PC-3 (cell line): Measurements from ENCODE around the gene RACK1. TPM values are rescaled to one million over a fixed set of nuclear protein-coding genes. Genes with fewer than 3 reads are reported as not detected.

Source experiments
- ATAC-seq: fragments of 200-7000 bp; cut with Tn5 transposase; 2 replicates; pipeline ENCODE4 v1.9.1; 2020; ENCODE audit warnings: mild to moderate bottlenecking, moderate library complexity
- BruUV-seq: library from RNA; stranded (reverse); fragments of 400-500 nt; replicated peaks from 2 replicates; lab custom pipeline; 2021; lab: Mats Ljungman, UMichigan
- CTCF ChIA-PET: fragments of 300-600 bp; sonication (Branson Sonifier 250); formaldehyde crosslinking; loops from one replicate; lab custom pipeline; 2022; ENCODE audit warnings: antibody characterized with exemption; lab: Charles Lee
- POLR2A ChIA-PET: fragments of 300-600 bp; sonication (Branson Sonifier 250); formaldehyde crosslinking; loops from one replicate; lab custom pipeline; 2022; ENCODE audit warnings: antibody characterized with exemption; ENCODE audit not compliant: unreplicated experiment; lab: Charles Lee
- DNase-seq: peaks from one replicate; pipeline ENCODE4 v3.0.0-alpha.2; 2015
- H2AFZ ChIP-seq: fragments of 300-600 bp; sonication (generic); 2 replicates; pipeline ENCODE4 v1.6.0; 2016; ENCODE audit warnings: antibody characterized with exemption, low read length
- H3F3A ChIP-seq: fragments of 300-600 bp; sonication (generic); one replicate; pipeline ENCODE4 v1.6.0; 2017; ENCODE audit warnings: antibody characterized with exemption, low read length, control low read depth, mild to moderate bottlenecking; ENCODE audit not compliant: unreplicated experiment
- H3K27ac ChIP-seq: fragments of 300-600 bp; sonication (generic); 2 replicates; pipeline ENCODE4 v1.5.1; 2016; ENCODE audit warnings: mild to moderate bottlenecking, low read length
- H3K27me3 ChIP-seq: fragments of 300-600 bp; sonication (generic); 2 replicates; pipeline ENCODE4 v1.6.1; 2016; ENCODE audit warnings: low read length, mixed read lengths
- H3K36me3 ChIP-seq: fragments of 300-600 bp; sonication (generic); 2 replicates; pipeline ENCODE4 v1.6.1; 2016; ENCODE audit warnings: low read depth, mixed run types, low read length, mixed read lengths
- H3K4me1 ChIP-seq: fragments of 300-600 bp; sonication (generic); 2 replicates; pipeline ENCODE4 v1.5.1; 2016; ENCODE audit warnings: low read length; ENCODE audit not compliant: insufficient read depth
- H3K4me2 ChIP-seq: fragments of 300-600 bp; sonication (generic); 2 replicates; pipeline ENCODE4 v1.6.0; 2016; ENCODE audit warnings: low read length
- H3K4me3 ChIP-seq: fragments of 300-600 bp; sonication (generic); 2 replicates; pipeline ENCODE4 v1.5.1; 2016; ENCODE audit warnings: mild to moderate bottlenecking, low read length, mixed read lengths
- H3K79me2 ChIP-seq: fragments of 300-600 bp; sonication (generic); 2 replicates; pipeline ENCODE4 v1.6.1; 2017; ENCODE audit warnings: low read length, mixed read lengths
- H3K9ac ChIP-seq: fragments of 300-600 bp; sonication (generic); 2 replicates; pipeline ENCODE4 v1.6.0; 2016; ENCODE audit warnings: mild to moderate bottlenecking, low read length
- H3K9me2 ChIP-seq: fragments of 300-600 bp; sonication (generic); replicated peaks from 2 replicates; pipeline ENCODE4 v1.6.1; 2016; ENCODE audit warnings: mixed run types, low read length, mixed read lengths
- H3K9me3 ChIP-seq: fragments of 300-600 bp; sonication (generic); 2 replicates; pipeline ENCODE4 v1.6.1; 2016; ENCODE audit warnings: low read length, mixed read lengths
- H4K20me1 ChIP-seq: fragments of 300-600 bp; sonication (generic); 2 replicates; pipeline ENCODE4 v1.6.1; 2016; ENCODE audit warnings: low read length, mixed read lengths
- CTCF ChIP-seq: fragments of 300-600 bp; sonication (generic); conservative IDR thresholded peaks from 2 replicates; pipeline ENCODE4 v1.5.1; 2017; ENCODE audit warnings: antibody characterized with exemption, low read depth, mild to moderate bottlenecking, low read length
- EZH2 ChIP-seq: fragments of 300-600 bp; sonication (generic); IDR thresholded peaks from one replicate; pipeline ENCODE4 v1.6.1; 2017; ENCODE audit warnings: antibody characterized with exemption, mild to moderate bottlenecking, low read length; ENCODE audit not compliant: unreplicated experiment
- EZH2phosphoT487 ChIP-seq: fragments of 300-600 bp; sonication (generic); IDR thresholded peaks from 2 replicates; pipeline ENCODE4 v1.6.1; 2018; ENCODE audit warnings: mild to moderate bottlenecking, antibody characterized with exemption, low read length, borderline replicate concordance
- intact Hi-C: fragments of 100-400 bp; cut with micrococcal nuclease; formaldehyde crosslinking; loops from 2 replicates; pipeline ENCODE4 v1.9.0; 2023
- total RNA-seq: library from RNA; depleted of rRNA; stranded (reverse); fragments of >200 nt; gene quantifications from 2 replicates; pipeline ENCODE4 v1.2.3, GENCODE V29; 2014

RACK1 gene
- total RNA-seq, 1 experiment from 2014 or later, result 3,047 TPM

GRCh38 chr5:181255836-181256578 is 12.3 kb upstream of the RACK1 start:
- Histone ChIP-seq H3K4me3 (no peak overlapping the region), H3K27me3 (no peaks in the 10 kb centered on the region), H4K20me1 (peaks cover 59% of the 10 kb centered on the region), H3K79me2 (peaks cover 98% of the 10 kb centered on the region), H3K4me2 (0 out of 2 replicates have a peak overlapping the region, but pooled peaks have one; percentile 25), H3K27ac (no peak overlapping the region), H2AFZ (no peak overlapping the region), H3K4me1 (peaks cover 4% of the 10 kb centered on the region; the same call in 1 of the 2 replicates), H3K9ac (no peak overlapping the region), H3K9me2 (no peaks in the 10 kb centered on the region), H3K36me3 (peaks cover 30% of the 10 kb centered on the region; the same call in 1 of the 2 replicates), H3K9me3 (no peaks in the 10 kb centered on the region), H3F3A (no peaks in the 10 kb centered on the region)
- no peak for ATAC-seq
- intact Hi-C loops, result no loop called here
- DNase-seq, result no peak
- TF ChIP-seq EZH2phosphoT487 (no peak), CTCF (no peak), EZH2 (no peak)
- POLR2A ChIA-PET, result interaction anchor here (0.6 kb wide), 1 partner anchor 12 kb away, joined by 4 read pairs; the partner anchor contains the start of gene RACK1
- CTCF ChIA-PET, result interaction anchor here (0.8 kb wide), 1 partner anchor 30 kb away, joined by 3 read pairs; no protein-coding TSS in a partner anchor
- BruUV-seq, result no TSS peak

- H3K27me3 ChIP-seq, result no peaks in the 10 kb centered on the region
- H3K4me1 ChIP-seq, result peaks cover 10% of the 10 kb centered on the region; the same call in 1 of the 2 replicates
- H3K79me2 ChIP-seq, result peaks cover 99% of the 10 kb centered on the region
- H4K20me1 ChIP-seq, result peaks cover 64% of the 10 kb centered on the region
- H3F3A ChIP-seq, result no peaks in the 10 kb centered on the region
- ChIA-PET CTCF (no interaction called here), POLR2A (interaction anchor here (0.6 kb wide), 1 partner anchor 11 kb away, joined by 4 read pairs; the partner anchor contains the start of gene RACK1)
- no peak overlapping the region for H3K4me3 ChIP-seq
- no peak for ATAC-seq
- H2AFZ ChIP-seq, result no peak overlapping the region
- H3K27ac ChIP-seq, result no peak overlapping the region
- no peaks in the 10 kb centered on the region for H3K9me2 ChIP-seq
- H3K9me3 ChIP-seq, result no peaks in the 10 kb centered on the region
- TF ChIP-seq EZH2phosphoT487, result no peak
- no peak for TF ChIP-seq EZH2
- no TSS peak for BruUV-seq
- H3K36me3 ChIP-seq, result peaks cover 34% of the 10 kb centered on the region; the same call in 1 of the 2 replicates
- intact Hi-C loops, result no loop called here
- DNase-seq, result no peak
- H3K9ac ChIP-seq, result no peak overlapping the region
- no peak overlapping the region for H3K4me2 ChIP-seq
Observed at GRCh38 chr5:181255276-181255675, 11.6 kb upstream of the RACK1 start.

- Histone ChIP-seq H3K79me2 (peaks cover 90% of the 10 kb centered on the region), H4K20me1 (peaks cover 49% of the 10 kb centered on the region), H3K27ac (peak overlapping the region; percentile 21), H3K4me3 (peak overlapping the region; percentile 98), H3K9me3 (no peaks in the 10 kb centered on the region), H3K9ac (peak overlapping the region; percentile 99), H3K9me2 (no peaks in the 10 kb centered on the region), H3K4me2 (peak overlapping the region; percentile 93), H3K27me3 (no peaks in the 10 kb centered on the region), H3K36me3 (peaks cover 20% of the 10 kb centered on the region; the same call in 1 of the 2 replicates), H3F3A (no peaks in the 10 kb centered on the region), H3K4me1 (peaks cover 29% of the 10 kb centered on the region), H2AFZ (no peak overlapping the region)
- POLR2A ChIA-PET, result no interaction called here
- BruUV-seq, result no TSS peak
- TF ChIP-seq EZH2phosphoT487 (no peak), CTCF (no peak), EZH2 (no peak)
- DNase-seq, result no peak
- intact Hi-C loops, result loop anchor here (1.0 kb wide), 1 partner anchor 11 kb away; no protein-coding TSS in a partner anchor
- CTCF ChIA-PET, result no interaction called here
- ATAC-seq, result no peak
Observed at GRCh38 chr5:181248277-181248676, 4.6 kb upstream of the RACK1 start.
